Measurements from ENCODE around the gene APOH. TPM values are rescaled to one million over a fixed set of nuclear protein-coding genes. Genes with fewer than 3 reads are reported as not detected.

APOH gene
- total and polyA plus RNA-seq, 9 of the 15 experiments (the other 6 are each of a cell fraction or from before 2014, with no cell fraction given), result 1.1 TPM; not detected in 8

DNA sequence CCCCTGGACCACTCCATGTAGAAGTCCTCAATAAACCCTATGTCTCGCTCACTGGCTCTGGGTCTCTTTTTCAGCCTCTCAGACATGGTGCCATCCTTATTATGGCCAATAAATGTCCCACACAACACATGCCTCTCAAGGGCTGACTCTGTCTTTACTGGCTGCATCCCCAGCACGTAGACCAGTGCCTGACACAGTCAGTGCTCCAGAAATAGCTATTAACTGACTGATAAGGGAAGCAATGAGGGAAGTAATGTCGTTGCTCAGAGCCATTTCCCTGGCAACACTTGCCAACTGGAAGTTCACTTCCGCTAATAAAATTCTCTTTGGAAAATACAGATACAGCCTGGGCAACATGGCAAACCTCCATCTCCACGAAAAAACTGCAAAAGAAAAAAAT is 19.1 kb upstream of the APOH start:
- no peak for ATAC-seq
- in situ Hi-C loops (cut with MboI) (no loop called here), intact Hi-C loops (cut with micrococcal nuclease) (no loop called here)
- no peaks in the 10 kb centered on the region for H3K9me1 ChIP-seq (ENCODE audit: control insufficient read depth, insufficient read depth, low read length)
- H3K9ac ChIP-seq (ENCODE audit: insufficient read depth in 1 of 2, low read depth in 2 of 2, low read length in 2 of 2), result no peak overlapping the region
- CTCF ChIA-PET (ENCODE audit: low intra/inter-chr PET ratio), result no interaction called here
- H3K9me3 ChIP-seq (replicated peaks; ENCODE audit: control insufficient read depth, insufficient read depth, low read depth, low read length), result no peaks in the 10 kb centered on the region
- WGBS (ENCODE audit: insufficient coverage, low coverage, missing lambda C conversion rate), result 1% methylated on average over 5 of the region's 5 CpGs
- H4K20me1 ChIP-seq (replicated peaks; ENCODE audit: control insufficient read depth, insufficient read depth, low read length), result no peaks in the 10 kb centered on the region
- no peak for TF ChIP-seq PHF20 (IDR thresholded peaks at IDR 0.05; ENCODE audit: partially characterized antibody)
- no peak for TF ChIP-seq L3MBTL2 (IDR thresholded peaks at IDR 0.05)
- TF ChIP-seq, protein P1, sequence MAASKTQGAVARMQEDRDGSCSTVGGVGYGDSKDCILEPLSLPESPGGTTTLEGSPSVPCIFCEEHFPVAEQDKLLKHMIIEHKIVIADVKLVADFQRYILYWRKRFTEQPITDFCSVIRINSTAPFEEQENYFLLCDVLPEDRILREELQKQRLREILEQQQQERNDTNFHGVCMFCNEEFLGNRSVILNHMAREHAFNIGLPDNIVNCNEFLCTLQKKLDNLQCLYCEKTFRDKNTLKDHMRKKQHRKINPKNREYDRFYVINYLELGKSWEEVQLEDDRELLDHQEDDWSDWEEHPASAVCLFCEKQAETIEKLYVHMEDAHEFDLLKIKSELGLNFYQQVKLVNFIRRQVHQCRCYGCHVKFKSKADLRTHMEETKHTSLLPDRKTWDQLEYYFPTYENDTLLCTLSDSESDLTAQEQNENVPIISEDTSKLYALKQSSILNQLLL (CRISPR knock-in tag; IDR thresholded peaks at IDR 0.05; ENCODE audit: borderline replicate concordance), result no peak
- no peak for TF ChIP-seq SMAD3 (CRISPR knock-in tag; conservative IDR thresholded peaks at IDR 0.05)
- TF ChIP-seq PHF21A (IDR thresholded peaks at IDR 0.05; ENCODE audit: borderline replicate concordance, low read depth), result no peak
- TF ChIP-seq NR2C2 (CRISPR knock-in tag; IDR thresholded peaks at IDR 0.05), result no peak
- no peak for TF ChIP-seq NR2C2 (tag; IDR thresholded peaks at IDR 0.05)
- TF ChIP-seq, protein P2, sequence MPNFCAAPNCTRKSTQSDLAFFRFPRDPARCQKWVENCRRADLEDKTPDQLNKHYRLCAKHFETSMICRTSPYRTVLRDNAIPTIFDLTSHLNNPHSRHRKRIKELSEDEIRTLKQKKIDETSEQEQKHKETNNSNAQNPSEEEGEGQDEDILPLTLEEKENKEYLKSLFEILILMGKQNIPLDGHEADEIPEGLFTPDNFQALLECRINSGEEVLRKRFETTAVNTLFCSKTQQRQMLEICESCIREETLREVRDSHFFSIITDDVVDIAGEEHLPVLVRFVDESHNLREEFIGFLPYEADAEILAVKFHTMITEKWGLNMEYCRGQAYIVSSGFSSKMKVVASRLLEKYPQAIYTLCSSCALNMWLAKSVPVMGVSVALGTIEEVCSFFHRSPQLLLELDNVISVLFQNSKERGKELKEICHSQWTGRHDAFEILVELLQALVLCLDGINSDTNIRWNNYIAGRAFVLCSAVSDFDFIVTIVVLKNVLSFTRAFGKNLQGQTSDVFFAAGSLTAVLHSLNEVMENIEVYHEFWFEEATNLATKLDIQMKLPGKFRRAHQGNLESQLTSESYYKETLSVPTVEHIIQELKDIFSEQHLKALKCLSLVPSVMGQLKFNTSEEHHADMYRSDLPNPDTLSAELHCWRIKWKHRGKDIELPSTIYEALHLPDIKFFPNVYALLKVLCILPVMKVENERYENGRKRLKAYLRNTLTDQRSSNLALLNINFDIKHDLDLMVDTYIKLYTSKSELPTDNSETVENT (CRISPR knock-in tag; IDR thresholded peaks at IDR 0.05), result no peak
- TF ChIP-seq TEAD4 (IDR thresholded peaks at IDR 0.05; ENCODE audit: low read length), result no peak
- TF ChIP-seq TEAD4 (CRISPR knock-in tag; IDR thresholded peaks at IDR 0.05; ENCODE audit: borderline replicate concordance), result no peak
- TF ChIP-seq, protein P3, sequence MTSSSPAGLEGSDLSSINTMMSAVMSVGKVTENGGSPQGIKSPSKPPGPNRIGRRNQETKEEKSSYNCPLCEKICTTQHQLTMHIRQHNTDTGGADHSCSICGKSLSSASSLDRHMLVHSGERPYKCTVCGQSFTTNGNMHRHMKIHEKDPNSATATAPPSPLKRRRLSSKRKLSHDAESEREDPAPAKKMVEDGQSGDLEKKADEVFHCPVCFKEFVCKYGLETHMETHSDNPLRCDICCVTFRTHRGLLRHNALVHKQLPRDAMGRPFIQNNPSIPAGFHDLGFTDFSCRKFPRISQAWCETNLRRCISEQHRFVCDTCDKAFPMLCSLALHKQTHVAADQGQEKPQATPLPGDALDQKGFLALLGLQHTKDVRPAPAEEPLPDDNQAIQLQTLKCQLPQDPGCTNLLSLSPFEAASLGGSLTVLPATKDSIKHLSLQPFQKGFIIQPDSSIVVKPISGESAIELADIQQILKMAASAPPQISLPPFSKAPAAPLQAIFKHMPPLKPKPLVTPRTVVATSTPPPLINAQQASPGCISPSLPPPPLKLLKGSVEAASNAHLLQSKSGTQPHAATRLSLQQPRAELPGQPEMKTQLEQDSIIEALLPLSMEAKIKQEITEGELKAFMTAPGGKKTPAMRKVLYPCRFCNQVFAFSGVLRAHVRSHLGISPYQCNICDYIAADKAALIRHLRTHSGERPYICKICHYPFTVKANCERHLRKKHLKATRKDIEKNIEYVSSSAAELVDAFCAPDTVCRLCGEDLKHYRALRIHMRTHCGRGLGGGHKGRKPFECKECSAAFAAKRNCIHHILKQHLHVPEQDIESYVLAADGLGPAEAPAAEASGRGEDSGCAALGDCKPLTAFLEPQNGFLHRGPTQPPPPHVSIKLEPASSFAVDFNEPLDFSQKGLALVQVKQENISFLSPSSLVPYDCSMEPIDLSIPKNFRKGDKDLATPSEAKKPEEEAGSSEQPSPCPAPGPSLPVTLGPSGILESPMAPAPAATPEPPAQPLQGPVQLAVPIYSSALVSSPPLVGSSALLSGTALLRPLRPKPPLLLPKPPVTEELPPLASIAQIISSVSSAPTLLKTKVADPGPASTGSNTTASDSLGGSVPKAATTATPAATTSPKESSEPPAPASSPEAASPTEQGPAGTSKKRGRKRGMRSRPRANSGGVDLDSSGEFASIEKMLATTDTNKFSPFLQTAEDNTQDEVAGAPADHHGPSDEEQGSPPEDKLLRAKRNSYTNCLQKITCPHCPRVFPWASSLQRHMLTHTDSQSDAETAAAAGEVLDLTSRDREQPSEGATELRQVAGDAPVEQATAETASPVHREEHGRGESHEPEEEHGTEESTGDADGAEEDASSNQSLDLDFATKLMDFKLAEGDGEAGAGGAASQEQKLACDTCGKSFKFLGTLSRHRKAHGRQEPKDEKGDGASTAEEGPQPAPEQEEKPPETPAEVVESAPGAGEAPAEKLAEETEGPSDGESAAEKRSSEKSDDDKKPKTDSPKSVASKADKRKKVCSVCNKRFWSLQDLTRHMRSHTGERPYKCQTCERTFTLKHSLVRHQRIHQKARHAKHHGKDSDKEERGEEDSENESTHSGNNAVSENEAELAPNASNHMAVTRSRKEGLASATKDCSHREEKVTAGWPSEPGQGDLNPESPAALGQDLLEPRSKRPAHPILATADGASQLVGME (CRISPR knock-in tag; IDR thresholded peaks at IDR 0.05), result no peak
- no peak for TF ChIP-seq NR3C1 (CRISPR knock-in tag; IDR thresholded peaks at IDR 0.05)
- H3K27me3 ChIP-seq (ENCODE audit: control insufficient read depth in 2 of 2, insufficient read depth in 2 of 2, low read length in 2 of 2), result peaks cover 0 to 5% of the 10 kb centered on the region in 2 experiments; a peak in 2 of 5 replicates
- H2AFZ ChIP-seq (ENCODE audit: low read depth, low read length), result no peak overlapping the region
- POLR2A ChIA-PET, result interaction anchor here (0.6 kb wide), 1 partner anchor 34 kb away, joined by 3 read pairs; no protein-coding TSS in a partner anchor
- H3K4me2 ChIP-seq (ENCODE audit: insufficient read depth, low read length), result no peak overlapping the region
- no peak overlapping the region for H3K4me3 ChIP-seq
- H3K27ac ChIP-seq (ENCODE audit: extremely low read depth, low read depth, low read length), result no peak overlapping the region
- peaks cover 0 to 5% of the 10 kb centered on the region in 2 experiments; a peak in 1 of 5 replicates for H3K4me1 ChIP-seq (replicated peaks in 1 of 2; ENCODE audit: control insufficient read depth in 2 of 2, insufficient read depth in 2 of 2, low read length in 2 of 2)
- BruUV-seq (replicated peaks), result no TSS peak
- DNase-seq (ENCODE audit: extremely low read depth in 1 of 4, low spot score in 3 of 4), result no peak
- no peak for FAIRE-seq
- H3K79me2 ChIP-seq (ENCODE audit: control insufficient read depth, insufficient read depth, low read length), result no peaks in the 10 kb centered on the region
- H3K36me3 ChIP-seq (ENCODE audit: control insufficient read depth, insufficient read depth, low read length), result no peaks in the 10 kb centered on the region

Measured in K562 (cell line).